GM12878 (cell line): ENCODE measurements around the gene LRIG3. TPM values are rescaled to one million over a fixed set of nuclear protein-coding genes. Genes with fewer than 3 reads are reported as not detected.

ENCODE experiments used
- ATAC-seq: fragments of 200-7000 bp; cut with Tn5 transposase; 3 replicates; pipeline ENCODE4 v1.9.1; 2020; ENCODE audit warnings: mild to moderate bottlenecking, moderate library complexity
- BruUV-seq: library from RNA; stranded (reverse); fragments of 400-500 nt; replicated peaks from 2 replicates; lab custom pipeline; 2021; lab: Mats Ljungman, UMichigan
- CTCF ChIA-PET: fragments of 300-600 bp; sonication (Branson Sonifier 250); formaldehyde crosslinking; extraction: SDS; loops from one replicate; lab custom pipeline; 2021; ENCODE audit warnings: inconsistent platforms; lab: Yijun Ruan, JAX
- POLR2A ChIA-PET: fragments of 350-600 bp; formaldehyde crosslinking; extraction: SDS; loops from one replicate; lab custom pipeline; 2021; ENCODE audit warnings: inconsistent platforms; lab: Charles Lee
- RAD21 ChIA-PET: fragments of 300-600 bp; sonication (Branson Sonifier 250); formaldehyde crosslinking; loops from one replicate; lab custom pipeline; 2023; ENCODE audit warnings: antibody characterized with exemption; ENCODE audit not compliant: unreplicated experiment; lab: Charles Lee
- SMC1A ChIA-PET: fragments of 300-600 bp; sonication (Branson Sonifier 250); formaldehyde crosslinking; loops from one replicate; lab custom pipeline; 2023; ENCODE audit not compliant: unreplicated experiment, uncharacterized antibody; lab: Charles Lee
- DNase-seq: peaks from one replicate; pipeline ENCODE4 v3.0.0-alpha.2; 2011; ENCODE audit warnings: low read depth, low spot score
- FAIRE-seq: peaks from 3 replicates; lab custom pipeline; 2011; peaks lifted over from hg19 to GRCh38; lab: Jason Lieb, UNC
- H2AFZ ChIP-seq: 2 replicates; pipeline ENCODE4 v1.6.0; 2011; ENCODE audit warnings: low read depth, low read length, control low read depth; ENCODE audit not compliant: control insufficient read depth
- H3K27ac ChIP-seq: 2 replicates; pipeline ENCODE4 v1.5.1; 2011; ENCODE audit warnings: control low read depth; ENCODE audit not compliant: control insufficient read depth, insufficient read depth
- H3K27me3 ChIP-seq, 2 experiments: replicated peaks in 1 of 2; 2 replicates each; pipeline versions ENCODE4 v1.6.0 to v1.6.1; 2011; ENCODE audit warnings: low read length in 1 of 2; ENCODE audit not compliant: control insufficient read depth in 2 of 2, insufficient read depth in 2 of 2
- H3K36me3 ChIP-seq, 2 experiments: 2 replicates each; pipeline ENCODE4 v1.5.1; 2011; ENCODE audit warnings: low read length in 1 of 2; ENCODE audit not compliant: control insufficient read depth in 2 of 2, insufficient read depth in 2 of 2
- H3K4me1 ChIP-seq: 2 replicates; pipeline ENCODE4 v1.6.1; 2011; ENCODE audit warnings: mild to moderate bottlenecking, low read length, moderate library complexity, mixed read lengths; ENCODE audit not compliant: control insufficient read depth, insufficient read depth
- H3K4me2 ChIP-seq: 2 replicates; pipeline ENCODE4 v1.6.0; 2011; ENCODE audit warnings: control low read depth; ENCODE audit not compliant: control insufficient read depth, insufficient read depth
- H3K4me3 ChIP-seq: fragments of 200-600 bp; sonication (generic); 2 replicates; pipeline ENCODE4 v1.5.1; 2016
- H3K79me2 ChIP-seq: 2 replicates; pipeline ENCODE4 v1.6.0; 2011; ENCODE audit warnings: low read length; ENCODE audit not compliant: control insufficient read depth, insufficient read depth
- H3K9ac ChIP-seq: 2 replicates; pipeline ENCODE4 v1.8.0; 2011; ENCODE audit warnings: low read length, control low read depth, mixed read lengths; ENCODE audit not compliant: control insufficient read depth, insufficient read depth
- H3K9me3 ChIP-seq: replicated peaks from 3 replicates; pipeline ENCODE4 v1.5.1; 2011; ENCODE audit warnings: mild to moderate bottlenecking, low read length; ENCODE audit not compliant: control insufficient read depth, insufficient read depth
- H4K20me1 ChIP-seq: 2 replicates; pipeline ENCODE4 v1.6.0; 2011; ENCODE audit not compliant: control insufficient read depth, insufficient read depth
- BHLHE40 ChIP-seq, 2 experiments: fragments of 450-650 bp in 1 of 2; IDR thresholded peaks; 2 replicates each; pipeline ENCODE4 v1.6.1; 2011 to 2017; ENCODE audit warnings: low read depth in 2 of 2, borderline replicate concordance in 1 of 2, improper control_type of control experiment in 1 of 2, low read length in 1 of 2, mild to moderate bottlenecking in 1 of 2
- CBX3 ChIP-seq: fragments of 200-600 bp; sonication (generic); IDR thresholded peaks from 2 replicates; pipeline ENCODE4 v1.6.1; 2016; ENCODE audit warnings: low read depth, borderline replicate concordance
- ETV6 ChIP-seq, 2 experiments: fragments of 450-650 bp in 1 of 2; IDR thresholded peaks in 1 of 2; conservative IDR thresholded peaks in 1 of 2; 2 replicates each; pipeline ENCODE4 v1.6.1; 2014; ENCODE audit warnings: antibody characterized with exemption in 1 of 2, borderline replicate concordance in 1 of 2, low read depth in 1 of 2, mild to moderate bottlenecking in 1 of 2, moderate library complexity in 1 of 2
- FOS ChIP-seq: IDR thresholded peaks from 3 replicates; pipeline ENCODE4 v1.6.1; 2011; ENCODE audit warnings: borderline replicate concordance; ENCODE audit not compliant: insufficient read length; ENCODE audit errors: extremely low read depth
- NFXL1 ChIP-seq: fragments of 450-650 bp; IDR thresholded peaks from 2 replicates; pipeline ENCODE4 v1.6.1; 2017; ENCODE audit warnings: antibody characterized with exemption, mild to moderate bottlenecking, borderline replicate concordance
- NR2F1 ChIP-seq: fragments of 450-650 bp; conservative IDR thresholded peaks from 2 replicates; pipeline ENCODE4 v1.6.1; 2017; ENCODE audit warnings: mild to moderate bottlenecking
- RAD51 ChIP-seq: fragments of 450-650 bp; IDR thresholded peaks from 2 replicates; pipeline ENCODE4 v1.6.1; 2016; ENCODE audit warnings: moderate library complexity, mild to moderate bottlenecking, inconsistent platforms
- SIN3A ChIP-seq: IDR thresholded peaks from 2 replicates; pipeline ENCODE4 v1.6.1; 2012; ENCODE audit warnings: low read depth, low read length, improper control_type of control experiment
- SRF ChIP-seq, 2 experiments: IDR thresholded peaks; 2 replicates each; pipeline ENCODE4 v1.6.1; 2011; ENCODE audit warnings: low read depth in 2 of 2, low read length in 2 of 2, mild to moderate bottlenecking in 1 of 2, moderate library complexity in 1 of 2
- ZNF217 ChIP-seq: fragments of 450-650 bp; IDR thresholded peaks from 2 replicates; pipeline ENCODE4 v1.6.1; 2017; ENCODE audit warnings: antibody characterized with exemption, mild to moderate bottlenecking
- WGBS: methylation state at CpG from one replicate; pipeline ENCODE4 v1.1.6; 2016; ENCODE audit warnings: low lambda C conversion rate; ENCODE audit not compliant: insufficient replicate concordance, insufficient coverage; ENCODE audit errors: missing lambda C conversion rate; 5-methylcytosine and 5-hydroxymethylcytosine counted together
- in situ Hi-C: fragments of 300-500 bp; cut with MboI; formaldehyde crosslinking; loops from 9 replicates; pipeline ENCODE4 v1.14.3; 2018; ENCODE audit warnings: mixed read lengths
- intact Hi-C: fragments of 100-400 bp; cut with micrococcal nuclease; formaldehyde crosslinking; loops from one replicate; pipeline ENCODE4 v1.14.2; 2022; ENCODE audit not compliant: unreplicated experiment
- polyA plus RNA-seq, 11 experiments: library from polyadenylated mRNA; depleted of rRNA in 4 of 11; unstranded in 6 of 11; stranded (reverse) in 5 of 11; fragments of >200 nt; fragmentation: Nextera tagmentation in 4 of 11; fragmentation: Illumina TruSeq in 1 of 11; extraction: Ambion mirVana in 4 of 11; extraction: Trizol in 1 of 11; gene quantifications; 1 replicate in 1 of 11; 2 replicates in 10 of 11; pipeline versions ENCODE4 v1.2.1 to v1.2.3, GENCODE V29; 2011 to 2016; ENCODE audit warnings: inconsistent platforms in 2 of 11, missing spikeins in 2 of 11, low read depth in 1 of 11
- total RNA-seq, 4 experiments: library from RNA; depleted of rRNA in 3 of 4; stranded (reverse); fragments of >200 nt in 3 of 4; fragmentation: Illumina TruSeq in 1 of 4; extraction: Trizol in 1 of 4; gene quantifications; 2 replicates each; pipeline versions ENCODE4 v1.2.1 to v1.2.3, GENCODE V29; 2013 to 2021
- TF ChIP-seq, protein P1 (sequence below): IDR thresholded peaks from 2 replicates; pipeline ENCODE4 v1.6.1; 2011; ENCODE audit warnings: borderline replicate concordance, low read depth, mild to moderate bottlenecking, moderate library complexity, low read length; ENCODE audit not compliant: insufficient read depth, poor library complexity, severe bottlenecking
- TF ChIP-seq, protein P2 (sequence below): fragments of 450-650 bp; IDR thresholded peaks from 2 replicates; pipeline ENCODE4 v1.6.1; 2016; ENCODE audit warnings: mild to moderate bottlenecking
- TF ChIP-seq, protein P3 (sequence below): IDR thresholded peaks from 2 replicates; pipeline ENCODE4 v1.6.1; 2012; ENCODE audit warnings: low read depth, low read length, improper control_type of control experiment

LRIG3 gene
- total and polyA plus RNA-seq, 10 of the 15 experiments (the other 5 are each of a cell fraction or from before 2014, with no cell fraction given): 0.95 to 8.5 (median 5.0) TPM

DNA sequence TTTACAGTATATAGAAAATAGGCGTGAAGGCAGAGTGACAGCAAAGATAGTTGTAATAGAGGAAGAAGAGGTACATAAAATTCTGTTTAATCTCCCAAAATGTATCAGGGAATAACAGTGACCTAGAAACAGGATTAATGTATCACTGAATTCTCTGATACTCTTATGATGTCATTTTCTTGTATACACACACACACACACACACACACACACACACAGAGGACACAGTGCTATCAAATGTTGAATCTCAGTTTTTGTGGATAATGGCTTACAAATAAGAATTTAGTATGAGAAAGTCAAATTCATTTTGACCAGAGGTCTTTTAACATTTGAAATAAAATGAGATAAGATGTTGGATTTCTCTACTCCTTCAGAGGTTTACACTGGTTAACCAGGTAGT is 4.3 kb upstream of the LRIG3 start:
- Histone ChIP-seq H3K4me1 (peaks cover 3% of the 10 kb centered on the region; the same call in 1 of the 2 replicates), H3K79me2 (no peaks in the 10 kb centered on the region; the same call in 1 of the 2 replicates), H3K27me3 (no peaks in the 10 kb centered on the region; a peak in 1 of 4 replicates), H3K4me2 (no peak overlapping the region), H3K9ac (no peak overlapping the region), H3K9me3 (no peaks in the 10 kb centered on the region), H3K27ac (no peak overlapping the region), H3K4me3 (no peak overlapping the region), H4K20me1 (no peaks in the 10 kb centered on the region), H2AFZ (no peak overlapping the region), H3K36me3 (no peaks in the 10 kb centered on the region)
- intact Hi-C loops: no loop called here
- ChIA-PET RAD21 (no interaction called here), POLR2A (no interaction called here), SMC1A (no interaction called here), CTCF (no interaction called here)
- in situ Hi-C loops: no loop called here
- 63% methylated on average over 1 of the region's 1 CpG for WGBS
- no TSS peak for BruUV-seq
- ATAC-seq: no peak
- DNase-seq: no peak
- FAIRE-seq: no peak
- TF ChIP-seq NR2F1 (no peak), SIN3A (no peak), CBX3 (no peak), BHLHE40 (IDR thresholded peaks at IDR 0.05; ENCODE audit: borderline replicate concordance in 1 of 2, low read depth in 2 of 2, low read length in 1 of 2) (no peak), NFXL1 (no peak), ETV6 (conservative IDR thresholded peaks at IDR 0.05 in 1 of 2, IDR thresholded peaks at IDR 0.05 in 1 of 2; ENCODE audit: borderline replicate concordance in 1 of 2, low read depth in 1 of 2) (no peak), RAD51 (no peak), SRF (IDR thresholded peaks at IDR 0.05; ENCODE audit: low read depth in 2 of 2, low read length in 2 of 2) (no peak), ZNF217 (no peak), FOS (no peak)
- TF ChIP-seq, protein P1, sequence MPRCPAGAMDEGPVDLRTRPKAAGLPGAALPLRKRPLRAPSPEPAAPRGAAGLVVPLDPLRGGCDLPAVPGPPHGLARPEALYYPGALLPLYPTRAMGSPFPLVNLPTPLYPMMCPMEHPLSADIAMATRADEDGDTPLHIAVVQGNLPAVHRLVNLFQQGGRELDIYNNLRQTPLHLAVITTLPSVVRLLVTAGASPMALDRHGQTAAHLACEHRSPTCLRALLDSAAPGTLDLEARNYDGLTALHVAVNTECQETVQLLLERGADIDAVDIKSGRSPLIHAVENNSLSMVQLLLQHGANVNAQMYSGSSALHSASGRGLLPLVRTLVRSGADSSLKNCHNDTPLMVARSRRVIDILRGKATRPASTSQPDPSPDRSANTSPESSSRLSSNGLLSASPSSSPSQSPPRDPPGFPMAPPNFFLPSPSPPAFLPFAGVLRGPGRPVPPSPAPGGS: no peak
- TF ChIP-seq, protein P2, sequence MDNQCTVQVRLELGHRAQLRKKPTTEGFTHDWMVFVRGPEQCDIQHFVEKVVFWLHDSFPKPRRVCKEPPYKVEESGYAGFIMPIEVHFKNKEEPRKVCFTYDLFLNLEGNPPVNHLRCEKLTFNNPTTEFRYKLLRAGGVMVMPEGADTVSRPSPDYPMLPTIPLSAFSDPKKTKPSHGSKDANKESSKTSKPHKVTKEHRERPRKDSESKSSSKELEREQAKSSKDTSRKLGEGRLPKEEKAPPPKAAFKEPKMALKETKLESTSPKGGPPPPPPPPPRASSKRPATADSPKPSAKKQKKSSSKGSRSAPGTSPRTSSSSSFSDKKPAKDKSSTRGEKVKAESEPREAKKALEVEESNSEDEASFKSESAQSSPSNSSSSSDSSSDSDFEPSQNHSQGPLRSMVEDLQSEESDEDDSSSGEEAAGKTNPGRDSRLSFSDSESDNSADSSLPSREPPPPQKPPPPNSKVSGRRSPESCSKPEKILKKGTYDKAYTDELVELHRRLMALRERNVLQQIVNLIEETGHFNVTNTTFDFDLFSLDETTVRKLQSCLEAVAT: no peak
- TF ChIP-seq, protein P3, sequence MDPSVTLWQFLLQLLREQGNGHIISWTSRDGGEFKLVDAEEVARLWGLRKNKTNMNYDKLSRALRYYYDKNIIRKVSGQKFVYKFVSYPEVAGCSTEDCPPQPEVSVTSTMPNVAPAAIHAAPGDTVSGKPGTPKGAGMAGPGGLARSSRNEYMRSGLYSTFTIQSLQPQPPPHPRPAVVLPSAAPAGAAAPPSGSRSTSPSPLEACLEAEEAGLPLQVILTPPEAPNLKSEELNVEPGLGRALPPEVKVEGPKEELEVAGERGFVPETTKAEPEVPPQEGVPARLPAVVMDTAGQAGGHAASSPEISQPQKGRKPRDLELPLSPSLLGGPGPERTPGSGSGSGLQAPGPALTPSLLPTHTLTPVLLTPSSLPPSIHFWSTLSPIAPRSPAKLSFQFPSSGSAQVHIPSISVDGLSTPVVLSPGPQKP: no peak
